Measurements from ENCODE around the gene ZNF683.
A peak's percentile ranks its signal among the peaks of the same experiment; 100 is the strongest.

DNA sequence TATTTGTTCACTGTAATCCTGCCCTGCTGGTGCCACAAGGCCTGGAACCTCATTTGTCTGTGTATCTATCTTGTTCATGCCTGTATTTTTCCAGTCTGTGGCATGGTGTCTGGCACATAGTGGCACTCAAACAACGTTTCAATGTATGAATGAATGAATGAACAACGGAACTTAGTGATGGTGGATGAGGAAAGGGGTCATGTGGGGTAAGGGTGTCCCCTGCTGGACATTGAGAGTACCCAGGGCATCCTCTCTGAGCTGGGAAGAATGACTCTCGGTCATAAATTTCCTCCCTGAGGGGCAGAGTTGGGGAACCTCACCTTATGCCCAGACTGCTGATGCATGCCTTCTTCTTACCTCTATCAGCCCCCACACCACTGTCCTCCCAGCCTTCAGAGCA lies 18.9 kb upstream of the ZNF683 start:
- peak; percentile 45 for TF ChIP-seq CTCF (IDR thresholded peaks at IDR 0.05; ENCODE audit: low read length)
- no peak for TF ChIP-seq EZH2 (optimal IDR thresholded peaks at IDR 0.05; ENCODE audit: low read depth, low read length)
